Psoas muscle (tissue), 8 donors: Measurements from ENCODE around the gene SH2D3C. TPM values are rescaled to one million over a fixed set of nuclear protein-coding genes. Genes with fewer than 3 reads are reported as not detected.

Source experiments
- ATAC-seq, 4 donors: fragments of 200-7000 bp; cut with Tn5 transposase; one replicate each; pipeline ENCODE4 v1.9.1; 2020; ENCODE audit warnings: moderate library complexity in 3 of 4, mild to moderate bottlenecking in 2 of 4
- DNase-seq, 2 donors: peaks; one replicate each; pipeline ENCODE4 v3.0.0-alpha.2; 2020
- H3K27ac ChIP-seq: fragments of 200-600 bp; one replicate; pipeline ENCODE4 v1.8.0; 2022
- H3K27me3 ChIP-seq, 3 donors: fragments of 200-600 bp in 1 of 3; one replicate each; pipeline versions ENCODE4 v1.6.1 to v1.8.0; 2013 to 2022; ENCODE audit warnings: low read length in 2 of 3, mild to moderate bottlenecking in 2 of 3, moderate library complexity in 1 of 3; ENCODE audit not compliant: insufficient read depth in 3 of 3
- H3K36me3 ChIP-seq, 2 donors: fragments of 200-600 bp in 1 of 2; one replicate each; pipeline versions ENCODE4 v1.6.1 to v1.8.0; 2013 to 2022; ENCODE audit warnings: low read depth in 1 of 2, mild to moderate bottlenecking in 1 of 2, moderate library complexity in 1 of 2; ENCODE audit not compliant: insufficient read depth in 1 of 2
- H3K4me1 ChIP-seq: fragments of 200-600 bp; one replicate; pipeline ENCODE4 v1.8.0; 2022
- H3K4me3 ChIP-seq: fragments of 200-600 bp; one replicate; pipeline ENCODE4 v1.8.0; 2022; ENCODE audit warnings: mild to moderate bottlenecking
- H3K9me3 ChIP-seq: fragments of 200-600 bp; one replicate; pipeline ENCODE4 v1.8.0; 2022
- CTCF ChIP-seq: fragments of 200-600 bp; IDR thresholded peaks from one replicate; pipeline ENCODE4 v1.8.0; 2022; ENCODE audit warnings: antibody characterized with exemption
- WGBS, 3 donors: extraction: QIAGEN DNeasy Blood & Tissue Kit; methylation state at CpG; one replicate each; pipeline versions ENCODE4 v1.1.6 to v1.1.7; 2013; 5-methylcytosine and 5-hydroxymethylcytosine counted together
- intact Hi-C, 2 donors: fragments of 100-400 bp; cut with DNase I; formaldehyde crosslinking; loops; one replicate each; pipeline versions ENCODE4 v1.11.0 to v1.14.2; 2022
- polyA plus RNA-seq, 3 donors: library from polyadenylated mRNA; stranded (reverse); fragments of 200-250 nt; gene quantifications; one replicate each; pipeline ENCODE4 v1.2.3, GENCODE V29; 2013
- total RNA-seq, 4 donors: library from RNA; stranded (reverse); fragmentation: NEBNext Ultra II Directional in 2 of 4; extraction: Animal tissue kit (Norgen Biotek cat#: 25700) in 2 of 4; gene quantifications; one replicate each; pipeline versions ENCODE4 v1.2.1 to v1.2.4, GENCODE V29; 2021 to 2023
- donor health status: healthy with polysubstance abuse.
- donor health status: DM: no; HTN: no; CAD: no; lungs with moderate emphysema.
- donor health status: Bipolar disorder and iron deficiency.
- donor health status: healthy.
- donor health status: DM: yes; HTN: yes; CAD: no.
- donor health status: DM: no; HTN: no; CAD: no.
- donor health status: DM: no; HTN: no; CAD: no.
- donor health status: DM: yes; HTN: yes; CAD: no.

The SH2D3C gene
- total and polyA plus RNA-seq, 7 donors = 5.3 to 12.0 (median 10.0) TPM

- H3K9me3 ChIP-seq = no peaks in the 10 kb centered on the region
- H3K27ac ChIP-seq = peak overlapping the region; percentile 88
- ATAC-seq = no peak
- peaks cover 19% of the 10 kb centered on the region for H3K4me1 ChIP-seq
- no peak for TF ChIP-seq CTCF
- H3K27me3 ChIP-seq = no peaks in the 10 kb centered on the region
- 95 to 98% (median 96%) methylated on average over 2 of the region's 2 CpGs for WGBS, 3 donors
- DNase-seq = no peak
- intact Hi-C loops = no loop called here
- H3K36me3 ChIP-seq = no peaks in the 10 kb centered on the region
- H3K4me3 ChIP-seq = no peak overlapping the region
These were observed 78.3 kb downstream of the SH2D3C start for GRCh38 chr9:127700140-127700539.

GRCh38 chr9:127698985-127699670, 79.3 kb downstream of the SH2D3C start:
- intact Hi-C loops = loop anchor here in 1 of 2 donors (2.0 kb wide), 1 partner anchor 14 kb away; no protein-coding TSS in a partner anchor
- Histone ChIP-seq H3K4me3 (peak overlapping the region; percentile 50), H3K9me3 (no peaks in the 10 kb centered on the region), H3K27me3 (no peaks in the 10 kb centered on the region), H3K27ac (peak overlapping the region; percentile 88), H3K36me3 (no peaks in the 10 kb centered on the region), H3K4me1 (peaks cover 19% of the 10 kb centered on the region)
- DNase-seq = peak; percentile 98 to 99
- WGBS, 3 donors = 5 to 11% (median 8%) methylated on average over 41 of the region's 41 CpGs
- peak; percentile 98 to 99 (median 98) for ATAC-seq
- peak; percentile 26 for TF ChIP-seq CTCF

GRCh38 chr9:127698386-127698785, 80.1 kb downstream of the SH2D3C start:
- no peaks in the 10 kb centered on the region for H3K36me3 ChIP-seq
- H3K27ac ChIP-seq = peak overlapping the region; percentile 88
- DNase-seq (no peak), ATAC-seq (no peak)
- H3K9me3 ChIP-seq = no peaks in the 10 kb centered on the region
- H3K4me3 ChIP-seq = no peak overlapping the region
- peaks cover 19% of the 10 kb centered on the region for H3K4me1 ChIP-seq
- no peak for TF ChIP-seq CTCF
- 88 to 96% (median 92%) methylated on average over 5 of the region's 5 CpGs for WGBS, 3 donors
- H3K27me3 ChIP-seq = no peaks in the 10 kb centered on the region
- intact Hi-C loops = loop anchor here in 1 of 2 donors (2.0 kb wide), 1 partner anchor 14 kb away; no protein-coding TSS in a partner anchor

GRCh38 chr9:127697575-127697974, 80.9 kb downstream of the SH2D3C start:
- no peaks in the 10 kb centered on the region for H3K9me3 ChIP-seq
- ATAC-seq = no peak
- no peaks in the 10 kb centered on the region for H3K27me3 ChIP-seq
- peaks cover 19% of the 10 kb centered on the region for H3K4me1 ChIP-seq
- no peak for TF ChIP-seq CTCF
- WGBS, 3 donors = 55 to 73% (median 61%) methylated on average over 5 of the region's 5 CpGs
- H3K27ac ChIP-seq = peak overlapping the region; percentile 88
- H3K36me3 ChIP-seq = no peaks in the 10 kb centered on the region
- H3K4me3 ChIP-seq = no peak overlapping the region
- intact Hi-C loops = no loop called here
- DNase-seq = no peak
